Neural cell (in vitro differentiated cells): ENCODE results near the gene SNCB. TPM values are rescaled to one million over a fixed set of nuclear protein-coding genes. Genes with fewer than 3 reads are reported as not detected.
"Not testable (repeated sequence)": the region's sequence is repeated elsewhere in the genome, so short reads cannot be mapped to it uniquely, and the experiment has no call there.

Experiments
- H2AFZ ChIP-seq: fragments of 200-600, 300-800 bp; sonication (generic), shearing (Covaris generic); 2 replicates; pipeline ENCODE4 v1.6.0; 2014; ENCODE audit warnings: low read depth, mild to moderate bottlenecking, antibody characterized with exemption, low read length, moderate library complexity
- H3F3A ChIP-seq: fragments of 200-600 bp; shearing (Covaris generic); 2 replicates; pipeline ENCODE4 v1.6.1; 2016; ENCODE audit warnings: mild to moderate bottlenecking, moderate library complexity, mixed read lengths, antibody characterized with exemption, low read length; ENCODE audit not compliant: insufficient read depth, poor library complexity, severe bottlenecking
- H3K27ac ChIP-seq: fragments of 200-600, 300-800 bp; sonication (generic), shearing (Covaris generic); 2 replicates; pipeline ENCODE4 v1.5.1; 2014; ENCODE audit warnings: mild to moderate bottlenecking, low read length, moderate library complexity
- H3K27me3 ChIP-seq: fragments of 300-800, 200-600 bp; sonication (generic), shearing (Covaris generic); 2 replicates; pipeline ENCODE4 v1.6.0; 2014; ENCODE audit warnings: mild to moderate bottlenecking, low read depth, low read length, moderate library complexity; ENCODE audit not compliant: insufficient read depth
- H3K36me3 ChIP-seq: fragments of 300-800, 200-600 bp; sonication (generic), shearing (Covaris generic); 2 replicates; pipeline ENCODE4 v1.5.1; 2014; ENCODE audit warnings: mild to moderate bottlenecking, antibody characterized with exemption, low read length, moderate library complexity; ENCODE audit not compliant: insufficient read depth
- H3K4me2 ChIP-seq: fragments of 300-800, 200-600 bp; sonication (generic), shearing (Covaris generic); 2 replicates; pipeline ENCODE4 v1.6.0; 2014; ENCODE audit warnings: mild to moderate bottlenecking, low read length
- H3K4me3 ChIP-seq: fragments of 300-800, 200-600 bp; sonication (generic), shearing (Covaris generic); 2 replicates; pipeline ENCODE4 v1.5.1; 2014; ENCODE audit warnings: mild to moderate bottlenecking, low read length, moderate library complexity
- H3K79me2 ChIP-seq: fragments of 200-600 bp; shearing (Covaris generic); replicated peaks from 2 replicates; pipeline ENCODE4 v1.6.0; 2014; ENCODE audit warnings: mild to moderate bottlenecking, low read length, moderate library complexity; ENCODE audit not compliant: insufficient read depth
- H3K9ac ChIP-seq: fragments of 300-800, 200-600 bp; sonication (generic), shearing (Covaris generic); 2 replicates; pipeline ENCODE4 v1.6.1; 2016; ENCODE audit warnings: mild to moderate bottlenecking, low read length, mixed read lengths
- H3K9me2 ChIP-seq: fragments of 200-600 bp; shearing (Covaris generic); 2 replicates; pipeline ENCODE4 v1.6.1; 2016; ENCODE audit warnings: mild to moderate bottlenecking, low read length, mixed read lengths; ENCODE audit not compliant: insufficient read depth
- H3K9me3 ChIP-seq: fragments of 200-600, 300-800 bp; sonication (generic), shearing (Covaris generic); 2 replicates; pipeline ENCODE4 v1.6.1; 2016; ENCODE audit warnings: mild to moderate bottlenecking, mixed run types, low read length, moderate library complexity, mixed read lengths
- H4K20me1 ChIP-seq: fragments of 200-600 bp; shearing (Covaris generic); 2 replicates; pipeline ENCODE4 v1.6.1; 2016; ENCODE audit warnings: mild to moderate bottlenecking, mixed run types; ENCODE audit not compliant: insufficient read depth
- EP300 ChIP-seq: fragments of 450-650 bp; conservative IDR thresholded peaks from 2 replicates; pipeline ENCODE4 v1.6.1; 2014; ENCODE audit warnings: antibody characterized with exemption, mild to moderate bottlenecking, moderate library complexity; ENCODE audit not compliant: poor library complexity, severe bottlenecking
- MXI1 ChIP-seq: fragments of 450-650 bp; conservative IDR thresholded peaks from 2 replicates; pipeline ENCODE4 v1.6.1; 2014; ENCODE audit warnings: antibody characterized with exemption, mild to moderate bottlenecking; ENCODE audit not compliant: poor library complexity, severe bottlenecking
- POLR2AphosphoS5 ChIP-seq: IDR thresholded peaks from 2 replicates; pipeline ENCODE4 v1.6.1; 2012
- RAD21 ChIP-seq: fragments of 450-650 bp; conservative IDR thresholded peaks from 2 replicates; pipeline ENCODE4 v1.6.1; 2014; ENCODE audit warnings: antibody characterized with exemption, mild to moderate bottlenecking, moderate library complexity
- SMC3 ChIP-seq: fragments of 450-650 bp; conservative IDR thresholded peaks from 2 replicates; pipeline ENCODE4 v1.6.1; 2014; ENCODE audit warnings: antibody characterized with exemption, mild to moderate bottlenecking, moderate library complexity; ENCODE audit not compliant: poor library complexity
- polyA plus RNA-seq: library from polyadenylated mRNA; depleted of rRNA; stranded (reverse); fragments of >200 nt; gene quantifications from 2 replicates; pipeline ENCODE4 v1.2.3, GENCODE V29; 2014
- TF ChIP-seq, protein P1 (sequence below): fragments of 450-650 bp; IDR thresholded peaks from 2 replicates; pipeline ENCODE4 v1.5.1; 2014; ENCODE audit warnings: antibody characterized with exemption, mild to moderate bottlenecking, moderate library complexity; ENCODE audit not compliant: poor library complexity, severe bottlenecking
- TF ChIP-seq, protein P2 (sequence below): IDR thresholded peaks from 2 replicates; pipeline ENCODE4 v1.6.1; 2012; ENCODE audit warnings: borderline replicate concordance

The SNCB gene
- polyA plus RNA-seq, 1 donor from 2014 or later = 10.1 TPM

DNA sequence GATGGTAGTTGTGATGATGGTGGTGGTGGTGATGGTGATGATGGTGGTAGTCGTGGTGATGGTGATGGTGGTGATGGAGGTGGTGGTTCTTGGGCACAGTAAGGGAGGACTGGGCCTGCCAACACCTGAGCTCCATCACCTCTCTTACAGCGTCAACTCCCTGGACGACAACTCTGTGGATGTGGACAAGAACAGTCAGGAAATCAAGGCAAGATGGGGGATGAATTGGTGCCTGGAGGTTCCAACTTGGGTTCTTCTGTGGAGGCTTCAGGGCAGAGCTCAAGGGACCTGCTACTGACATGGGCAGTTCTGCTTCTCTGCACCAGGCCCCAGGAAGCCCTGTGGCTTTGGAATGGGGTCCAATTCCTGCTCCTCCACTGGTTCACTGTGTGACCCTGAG lies 37.8 kb downstream of the SNCB start:
- Histone ChIP-seq H3K9ac (no peak overlapping the region), H3K27ac (no peak overlapping the region), H3K4me3 (no peak overlapping the region), H3K36me3 (peaks cover 6% of the 10 kb centered on the region), H4K20me1 (no peaks in the 10 kb centered on the region), H3F3A (no peaks in the 10 kb centered on the region), H3K9me3 (no peaks in the 10 kb centered on the region), H3K9me2 (no peaks in the 10 kb centered on the region), H2AFZ (no peak overlapping the region), H3K4me2 (no peak overlapping the region), H3K79me2 (no peaks in the 10 kb centered on the region), H3K27me3 (no peaks in the 10 kb centered on the region)
- TF ChIP-seq, protein P1, sequence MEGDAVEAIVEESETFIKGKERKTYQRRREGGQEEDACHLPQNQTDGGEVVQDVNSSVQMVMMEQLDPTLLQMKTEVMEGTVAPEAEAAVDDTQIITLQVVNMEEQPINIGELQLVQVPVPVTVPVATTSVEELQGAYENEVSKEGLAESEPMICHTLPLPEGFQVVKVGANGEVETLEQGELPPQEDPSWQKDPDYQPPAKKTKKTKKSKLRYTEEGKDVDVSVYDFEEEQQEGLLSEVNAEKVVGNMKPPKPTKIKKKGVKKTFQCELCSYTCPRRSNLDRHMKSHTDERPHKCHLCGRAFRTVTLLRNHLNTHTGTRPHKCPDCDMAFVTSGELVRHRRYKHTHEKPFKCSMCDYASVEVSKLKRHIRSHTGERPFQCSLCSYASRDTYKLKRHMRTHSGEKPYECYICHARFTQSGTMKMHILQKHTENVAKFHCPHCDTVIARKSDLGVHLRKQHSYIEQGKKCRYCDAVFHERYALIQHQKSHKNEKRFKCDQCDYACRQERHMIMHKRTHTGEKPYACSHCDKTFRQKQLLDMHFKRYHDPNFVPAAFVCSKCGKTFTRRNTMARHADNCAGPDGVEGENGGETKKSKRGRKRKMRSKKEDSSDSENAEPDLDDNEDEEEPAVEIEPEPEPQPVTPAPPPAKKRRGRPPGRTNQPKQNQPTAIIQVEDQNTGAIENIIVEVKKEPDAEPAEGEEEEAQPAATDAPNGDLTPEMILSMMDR = no peak
- no peak for TF ChIP-seq EP300
- no peak for TF ChIP-seq MXI1
- TF ChIP-seq RAD21 = no peak
- no peak for TF ChIP-seq POLR2AphosphoS5
- TF ChIP-seq, protein P2, sequence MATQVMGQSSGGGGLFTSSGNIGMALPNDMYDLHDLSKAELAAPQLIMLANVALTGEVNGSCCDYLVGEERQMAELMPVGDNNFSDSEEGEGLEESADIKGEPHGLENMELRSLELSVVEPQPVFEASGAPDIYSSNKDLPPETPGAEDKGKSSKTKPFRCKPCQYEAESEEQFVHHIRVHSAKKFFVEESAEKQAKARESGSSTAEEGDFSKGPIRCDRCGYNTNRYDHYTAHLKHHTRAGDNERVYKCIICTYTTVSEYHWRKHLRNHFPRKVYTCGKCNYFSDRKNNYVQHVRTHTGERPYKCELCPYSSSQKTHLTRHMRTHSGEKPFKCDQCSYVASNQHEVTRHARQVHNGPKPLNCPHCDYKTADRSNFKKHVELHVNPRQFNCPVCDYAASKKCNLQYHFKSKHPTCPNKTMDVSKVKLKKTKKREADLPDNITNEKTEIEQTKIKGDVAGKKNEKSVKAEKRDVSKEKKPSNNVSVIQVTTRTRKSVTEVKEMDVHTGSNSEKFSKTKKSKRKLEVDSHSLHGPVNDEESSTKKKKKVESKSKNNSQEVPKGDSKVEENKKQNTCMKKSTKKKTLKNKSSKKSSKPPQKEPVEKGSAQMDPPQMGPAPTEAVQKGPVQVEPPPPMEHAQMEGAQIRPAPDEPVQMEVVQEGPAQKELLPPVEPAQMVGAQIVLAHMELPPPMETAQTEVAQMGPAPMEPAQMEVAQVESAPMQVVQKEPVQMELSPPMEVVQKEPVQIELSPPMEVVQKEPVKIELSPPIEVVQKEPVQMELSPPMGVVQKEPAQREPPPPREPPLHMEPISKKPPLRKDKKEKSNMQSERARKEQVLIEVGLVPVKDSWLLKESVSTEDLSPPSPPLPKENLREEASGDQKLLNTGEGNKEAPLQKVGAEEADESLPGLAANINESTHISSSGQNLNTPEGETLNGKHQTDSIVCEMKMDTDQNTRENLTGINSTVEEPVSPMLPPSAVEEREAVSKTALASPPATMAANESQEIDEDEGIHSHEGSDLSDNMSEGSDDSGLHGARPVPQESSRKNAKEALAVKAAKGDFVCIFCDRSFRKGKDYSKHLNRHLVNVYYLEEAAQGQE = no peak
- no peak for TF ChIP-seq SMC3

DNA sequence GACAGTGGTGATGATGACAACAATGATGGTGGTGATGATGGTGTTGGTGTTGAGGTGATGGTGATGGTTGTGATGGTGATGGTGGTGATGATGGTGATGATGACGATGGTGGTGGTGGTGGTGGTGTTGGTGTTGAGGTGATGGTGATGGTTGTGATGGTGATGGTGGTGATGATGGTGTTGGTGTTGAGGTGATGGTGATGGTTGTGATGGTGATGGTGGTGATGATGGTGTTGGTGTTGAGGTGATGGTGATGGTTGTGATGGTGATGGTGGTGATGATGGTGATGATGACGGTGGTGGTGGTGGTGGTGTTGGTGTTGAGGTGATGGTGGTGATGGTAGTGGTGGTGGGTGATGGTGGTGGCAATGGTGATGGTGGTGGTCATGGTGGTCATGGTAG lies 38.7 kb downstream of the SNCB start:
- H3K27me3 ChIP-seq, H3F3A ChIP-seq, H4K20me1 ChIP-seq, H3K36me3 ChIP-seq, H2AFZ ChIP-seq, H3K4me3 ChIP-seq, H3K79me2 ChIP-seq, H3K9me2 ChIP-seq, H3K27ac ChIP-seq, H3K9ac ChIP-seq, H3K9me3 ChIP-seq, H3K4me2 ChIP-seq: not testable (repeated sequence)

DNA sequence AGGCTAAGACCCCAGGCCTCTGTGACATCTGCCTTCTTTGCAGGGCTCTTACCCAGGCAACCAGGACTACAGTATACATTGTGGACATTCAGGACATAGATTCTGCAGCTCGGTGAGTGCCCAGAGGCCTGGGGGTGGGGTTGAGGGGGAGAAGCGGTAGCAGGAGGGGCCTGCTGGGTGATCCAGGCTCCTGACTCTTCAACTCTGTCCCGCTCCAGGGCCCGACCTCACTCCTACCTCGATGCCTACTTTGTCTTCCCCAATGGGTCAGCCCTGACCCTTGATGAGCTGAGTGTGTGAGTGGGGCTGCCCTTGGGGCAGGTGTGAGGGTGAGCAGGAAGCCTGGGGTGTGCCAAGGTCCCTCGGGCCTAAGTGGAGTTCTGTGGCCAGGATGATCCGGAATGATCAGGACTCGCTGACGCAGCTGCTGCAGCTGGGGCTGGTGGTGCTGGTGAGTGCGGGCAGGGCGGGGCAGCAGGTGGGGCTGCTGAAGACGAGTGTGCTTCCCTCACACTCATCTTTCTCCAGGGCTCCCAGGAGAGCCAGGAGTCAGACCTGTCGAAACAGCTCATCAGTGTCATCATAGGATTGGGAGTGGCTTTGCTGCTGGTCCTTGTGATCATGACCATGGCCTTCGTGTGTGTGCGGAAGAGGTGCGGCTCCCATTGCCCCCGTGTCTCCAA lies 40.2 kb downstream of the SNCB start:
- Histone ChIP-seq H4K20me1 (no peaks in the 10 kb centered on the region), H3K4me2 (no peak overlapping the region), H3K4me3 (no peak overlapping the region), H3K27me3 (no peaks in the 10 kb centered on the region), H3K9me3 (no peaks in the 10 kb centered on the region), H3K79me2 (no peaks in the 10 kb centered on the region), H3K27ac (no peak overlapping the region), H3K36me3 (peaks cover 6% of the 10 kb centered on the region), H2AFZ (no peak overlapping the region), H3K9ac (no peak overlapping the region), H3K9me2 (no peaks in the 10 kb centered on the region), H3F3A (no peaks in the 10 kb centered on the region)
- TF ChIP-seq POLR2AphosphoS5 (peak; percentile 7), RAD21 (no peak)
